Measurements from ENCODE around the gene NSUN6.

DNA sequence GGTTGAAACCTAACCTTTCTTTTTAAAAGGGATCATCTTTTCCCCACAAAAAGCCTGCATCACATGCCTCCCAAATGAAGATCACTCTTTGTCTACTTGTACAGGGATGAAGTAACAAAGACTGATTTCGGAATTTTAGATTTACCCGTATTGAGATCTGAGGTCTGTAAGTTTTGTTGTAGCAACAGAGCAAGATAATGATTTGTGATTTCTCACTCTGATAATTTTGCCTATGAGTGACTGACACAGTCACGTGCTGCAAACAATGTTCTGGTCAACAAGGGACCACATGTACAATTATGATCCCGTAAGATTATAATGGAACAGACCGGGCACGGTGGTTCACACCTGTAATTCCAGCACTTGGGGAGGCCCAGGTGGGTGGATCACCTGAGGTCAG lies 39.2 kb upstream of the NSUN6 start:
- TF ChIP-seq, protein P1, sequence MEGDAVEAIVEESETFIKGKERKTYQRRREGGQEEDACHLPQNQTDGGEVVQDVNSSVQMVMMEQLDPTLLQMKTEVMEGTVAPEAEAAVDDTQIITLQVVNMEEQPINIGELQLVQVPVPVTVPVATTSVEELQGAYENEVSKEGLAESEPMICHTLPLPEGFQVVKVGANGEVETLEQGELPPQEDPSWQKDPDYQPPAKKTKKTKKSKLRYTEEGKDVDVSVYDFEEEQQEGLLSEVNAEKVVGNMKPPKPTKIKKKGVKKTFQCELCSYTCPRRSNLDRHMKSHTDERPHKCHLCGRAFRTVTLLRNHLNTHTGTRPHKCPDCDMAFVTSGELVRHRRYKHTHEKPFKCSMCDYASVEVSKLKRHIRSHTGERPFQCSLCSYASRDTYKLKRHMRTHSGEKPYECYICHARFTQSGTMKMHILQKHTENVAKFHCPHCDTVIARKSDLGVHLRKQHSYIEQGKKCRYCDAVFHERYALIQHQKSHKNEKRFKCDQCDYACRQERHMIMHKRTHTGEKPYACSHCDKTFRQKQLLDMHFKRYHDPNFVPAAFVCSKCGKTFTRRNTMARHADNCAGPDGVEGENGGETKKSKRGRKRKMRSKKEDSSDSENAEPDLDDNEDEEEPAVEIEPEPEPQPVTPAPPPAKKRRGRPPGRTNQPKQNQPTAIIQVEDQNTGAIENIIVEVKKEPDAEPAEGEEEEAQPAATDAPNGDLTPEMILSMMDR (conservative IDR thresholded peaks at IDR 0.05 in 1 of 2, IDR thresholded peaks at IDR 0.05 in 1 of 2; ENCODE audit: low read depth in 1 of 2, low read length in 2 of 2) = no peak
- TF ChIP-seq EZH2 (IDR thresholded peaks at IDR 0.05; ENCODE audit: low read length, missing control alignments) = no peak

Measured in fibroblast of lung (primary cell).